Measurements from ENCODE around the gene CHD2. TPM values are rescaled to one million over a fixed set of nuclear protein-coding genes. Genes with fewer than 3 reads are reported as not detected.

Gene CHD2
- total and polyA plus RNA-seq, 2 donors (not counting 3 experiments of a cell fraction or from before 2014, with no cell fraction given): 53.8 to 97.9 TPM

- intact Hi-C loops (cut with micrococcal nuclease) (no loop called here), dilution Hi-C loops (cut with MboI; ENCODE audit: extremely low pct_ligation_motif_present, low sequenced_read_pairs) (no loop called here)
- POLR2A ChIA-PET: no interaction called here
- TF ChIP-seq FOS (IDR thresholded peaks at IDR 0.05; ENCODE audit: borderline replicate concordance, insufficient read depth, low read length): no peak
- no peak for TF ChIP-seq GATA2 (IDR thresholded peaks at IDR 0.05; ENCODE audit: insufficient read depth, insufficient read length, low read depth, low read length)
- TF ChIP-seq EZH2 (IDR thresholded peaks at IDR 0.05; ENCODE audit: borderline replicate concordance, low read depth, low read length, severe bottlenecking): no peak
- no peak for TF ChIP-seq MYC (IDR thresholded peaks at IDR 0.05; ENCODE audit: low read depth, low read length)
- TF ChIP-seq, protein P1, sequence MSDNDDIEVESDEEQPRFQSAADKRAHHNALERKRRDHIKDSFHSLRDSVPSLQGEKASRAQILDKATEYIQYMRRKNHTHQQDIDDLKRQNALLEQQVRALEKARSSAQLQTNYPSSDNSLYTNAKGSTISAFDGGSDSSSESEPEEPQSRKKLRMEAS (IDR thresholded peaks at IDR 0.05; ENCODE audit: insufficient read depth, insufficient read length): no peak
- no peak for TF ChIP-seq POLR2A (IDR thresholded peaks at IDR 0.05; ENCODE audit: low read depth, low read length)
- TF ChIP-seq JUN (IDR thresholded peaks at IDR 0.05; ENCODE audit: borderline replicate concordance, insufficient read depth, insufficient read length, low read depth): no peak
- TF ChIP-seq CTCF (IDR thresholded peaks at IDR 0.05; ENCODE audit: extremely low read depth in 1 of 2, insufficient read depth in 1 of 2, low read depth in 1 of 2, low read length in 2 of 2): no peak
- TF ChIP-seq POLR2AphosphoS5 (IDR thresholded peaks at IDR 0.05; ENCODE audit: insufficient read depth, low read depth, low read length): no peak
- Histone ChIP-seq H3K9me1 (replicated peaks; ENCODE audit: control insufficient read depth, extremely low read depth, insufficient read depth, low read length) (no peaks in the 10 kb centered on the region), H3K9me3 (replicated peaks; ENCODE audit: control insufficient read depth, insufficient read depth, low read length) (no peaks in the 10 kb centered on the region), H3K27me3 (ENCODE audit: control insufficient read depth in 2 of 2, insufficient read depth in 2 of 2, low read length in 2 of 2) (no peaks in the 10 kb centered on the region), H3K9ac (replicated peaks; ENCODE audit: extremely low read depth, insufficient read depth, low read length) (no peak overlapping the region), H3K27ac (ENCODE audit: insufficient read depth, low read depth, low read length) (no peak overlapping the region), H3K4me1 (ENCODE audit: control insufficient read depth, extremely low read depth, insufficient read depth, low read length) (no peaks in the 10 kb centered on the region), H3K4me2 (ENCODE audit: insufficient read depth, low read length) (no peak overlapping the region), H3K79me2 (ENCODE audit: control insufficient read depth, insufficient read depth, low read length) (no peaks in the 10 kb centered on the region), H2AFZ (ENCODE audit: low read depth, low read length) (no peak overlapping the region), H3K4me3 (replicated peaks in 1 of 3; ENCODE audit: insufficient read depth in 1 of 3, low read depth in 1 of 3, low read length in 3 of 3) (no peak overlapping the region), H4K20me1 (replicated peaks; ENCODE audit: control insufficient read depth, extremely low read depth, insufficient read depth, low read length) (no peaks in the 10 kb centered on the region), H3K36me3 (ENCODE audit: control insufficient read depth in 2 of 2, extremely low read depth in 1 of 2, insufficient read depth in 2 of 2, low read length in 2 of 2) (no peaks in the 10 kb centered on the region)
- no TSS peak for BruUV-seq (replicated peaks)
- CTCF ChIA-PET: no interaction called here
- DNase-seq (ENCODE audit: low read depth, low spot score): no peak
- no peak for FAIRE-seq
Measured at GRCh38 chr15:93042211-93042610, 142.1 kb downstream of the CHD2 start.
